Measurements from ENCODE around the gene ANK3.

ANK3 gene

GRCh38 chr10:60139798-60140566 is 249.7 kb downstream of the ANK3 start:
- no peak overlapping the region for H3K4me3 ChIP-seq (ENCODE audit: low read depth, low read length)
- H3K27ac ChIP-seq, result no peak overlapping the region
- no peak for TF ChIP-seq CTCF (IDR thresholded peaks at IDR 0.05; ENCODE audit: low read depth, low read length)
- H3K27me3 ChIP-seq (ENCODE audit: insufficient read depth, low read depth, severe bottlenecking), result no peaks in the 10 kb centered on the region
- no peaks in the 10 kb centered on the region for H3K36me3 ChIP-seq
- no peaks in the 10 kb centered on the region for H3K9me3 ChIP-seq (ENCODE audit: severe bottlenecking)
- DNase-seq, result no peak

GRCh38 chr10:60139290-60139689 is 250.4 kb downstream of the ANK3 start:
- no peak overlapping the region for H3K27ac ChIP-seq
- no peak overlapping the region for H3K4me3 ChIP-seq (ENCODE audit: low read depth, low read length)
- H3K36me3 ChIP-seq, result no peaks in the 10 kb centered on the region
- TF ChIP-seq CTCF (IDR thresholded peaks at IDR 0.05; ENCODE audit: low read depth, low read length), result no peak
- no peaks in the 10 kb centered on the region for H3K27me3 ChIP-seq (ENCODE audit: insufficient read depth, low read depth, severe bottlenecking)
- DNase-seq, result no peak
- no peaks in the 10 kb centered on the region for H3K9me3 ChIP-seq (ENCODE audit: severe bottlenecking)

GRCh38 chr10:60138842-60139241 is 250.8 kb downstream of the ANK3 start:
- no peak for DNase-seq
- Histone ChIP-seq H3K36me3 (no peaks in the 10 kb centered on the region), H3K9me3 (ENCODE audit: severe bottlenecking) (no peaks in the 10 kb centered on the region), H3K4me3 (ENCODE audit: low read depth, low read length) (no peak overlapping the region), H3K27me3 (ENCODE audit: insufficient read depth, low read depth, severe bottlenecking) (no peaks in the 10 kb centered on the region), H3K27ac (no peak overlapping the region)
- no peak for TF ChIP-seq CTCF (IDR thresholded peaks at IDR 0.05; ENCODE audit: low read depth, low read length)

- no peaks in the 10 kb centered on the region for H3K9me3 ChIP-seq (ENCODE audit: severe bottlenecking)
- H3K4me3 ChIP-seq (ENCODE audit: low read depth, low read length), result no peak overlapping the region
- no peaks in the 10 kb centered on the region for H3K27me3 ChIP-seq (ENCODE audit: insufficient read depth, low read depth, severe bottlenecking)
- no peak for DNase-seq
- no peaks in the 10 kb centered on the region for H3K36me3 ChIP-seq
- TF ChIP-seq CTCF (IDR thresholded peaks at IDR 0.05; ENCODE audit: low read depth, low read length), result no peak
- H3K27ac ChIP-seq, result no peak overlapping the region
These were observed 251.6 kb downstream of the ANK3 start for GRCh38 chr10:60138026-60138425.

- Histone ChIP-seq H3K4me3 (ENCODE audit: low read depth, low read length) (no peak overlapping the region), H3K27ac (no peak overlapping the region), H3K27me3 (ENCODE audit: insufficient read depth, low read depth, severe bottlenecking) (no peaks in the 10 kb centered on the region), H3K36me3 (no peaks in the 10 kb centered on the region), H3K9me3 (ENCODE audit: severe bottlenecking) (no peaks in the 10 kb centered on the region)
- no peak for TF ChIP-seq CTCF (IDR thresholded peaks at IDR 0.05; ENCODE audit: low read depth, low read length)
- DNase-seq, result no peak
These were observed 252.2 kb downstream of the ANK3 start for GRCh38 chr10:60137292-60137992.

Data from WERI-Rb-1 (cell line).